Activated T-cell treated with anti-CD3 and anti-CD28 coated beads for 48 hours (primary cell): ENCODE measurements around the gene AP2B1.
A peak's percentile ranks its signal among the peaks of the same experiment; 100 is the strongest.

ENCODE experiments used
- DNase-seq: peaks from one replicate; pipeline ENCODE4 v3.0.0-alpha.2; 2020; ENCODE audit warnings: low read depth

The AP2B1 gene

GRCh38 chr17:35730400-35731005 is 143.4 kb downstream of the AP2B1 start:
- DNase-seq, result no peak

- DNase-seq, result peak; percentile 48
Measured at GRCh38 chr17:35731239-35731916, 144.3 kb downstream of the AP2B1 start, which contains the start of gene RASL10B. RASL10B (plus strand) TSS chr17:35731639; CDS start chr17:35735185, 3,546 bp downstream.

GRCh38 chr17:35731917-35732805 is 145.0 kb downstream of the AP2B1 start:
- no peak for DNase-seq

DNA sequence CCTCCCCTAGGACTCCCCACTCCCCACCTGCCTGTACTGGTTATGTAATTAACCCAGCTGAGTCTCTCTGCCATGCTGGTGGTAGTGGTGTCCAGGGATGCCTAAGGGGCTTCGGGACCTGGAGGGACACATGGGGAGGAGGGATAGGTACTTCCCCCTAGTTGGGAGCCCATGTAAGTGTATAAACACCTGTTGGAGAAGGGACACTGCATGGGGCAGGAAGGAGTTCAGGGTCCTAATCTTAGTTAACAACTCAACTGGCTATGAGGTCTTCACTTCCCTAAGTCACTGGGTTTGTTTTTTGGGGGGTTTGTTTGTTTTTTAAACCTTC is 145.6 kb downstream of the AP2B1 start:
- DNase-seq, result no peak

DNA sequence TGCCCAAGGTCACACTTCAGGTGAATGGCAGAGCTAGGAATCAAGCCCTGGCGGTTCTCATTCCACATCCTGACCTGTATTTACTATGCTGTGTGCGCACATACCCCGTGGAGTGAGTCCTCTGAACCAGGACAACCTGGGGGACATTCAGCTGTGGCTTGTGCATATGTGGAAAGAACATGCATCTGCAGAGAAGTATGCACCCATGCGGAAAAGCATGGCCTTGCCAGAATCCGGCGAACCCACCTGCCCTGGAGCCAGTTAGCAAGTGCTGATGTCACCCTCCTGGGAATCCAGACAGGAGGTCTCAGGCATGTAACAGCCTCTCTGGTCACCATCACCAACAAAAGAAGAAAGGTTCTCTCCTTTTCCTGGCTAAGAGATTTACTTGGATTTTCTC is 146.2 kb downstream of the AP2B1 start:
- DNase-seq, result no peak

GRCh38 chr17:35734396-35734795 is 147.3 kb downstream of the AP2B1 start:
- DNase-seq, result no peak

DNA sequence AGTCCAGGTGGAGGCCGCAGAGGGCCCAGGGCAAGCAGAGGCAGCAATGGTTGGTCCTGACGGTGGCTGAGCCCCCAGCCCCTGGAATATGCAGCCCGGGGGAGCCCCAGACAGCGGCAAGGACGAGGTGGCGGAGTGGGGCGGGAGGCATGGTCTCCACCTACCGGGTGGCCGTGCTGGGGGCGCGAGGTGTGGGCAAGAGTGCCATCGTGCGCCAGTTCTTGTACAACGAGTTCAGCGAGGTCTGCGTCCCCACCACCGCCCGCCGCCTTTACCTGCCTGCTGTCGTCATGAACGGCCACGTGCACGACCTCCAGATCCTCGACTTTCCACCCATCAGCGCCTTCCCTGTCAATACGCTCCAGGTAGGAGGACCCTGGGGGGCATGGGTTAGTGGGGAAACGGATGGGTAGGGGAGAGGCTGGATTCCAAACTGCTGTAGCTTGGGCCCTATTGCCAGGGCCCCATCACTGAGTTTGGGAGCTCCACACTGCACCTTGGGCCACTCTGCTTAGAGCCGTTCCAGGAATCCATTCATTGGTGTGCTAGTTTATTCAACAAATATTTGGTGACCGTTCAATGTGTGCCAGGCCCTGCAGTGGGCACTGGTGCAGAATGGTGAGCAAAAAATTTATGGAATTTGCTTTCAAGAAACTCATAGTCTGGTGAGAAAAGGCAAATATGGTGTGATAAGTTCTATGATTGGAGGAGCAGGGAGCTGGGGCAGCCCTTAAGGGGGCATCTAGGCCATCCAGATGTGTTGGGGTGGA is 148.1 kb downstream of the AP2B1 start:
- DNase-seq, result no peak

DNA sequence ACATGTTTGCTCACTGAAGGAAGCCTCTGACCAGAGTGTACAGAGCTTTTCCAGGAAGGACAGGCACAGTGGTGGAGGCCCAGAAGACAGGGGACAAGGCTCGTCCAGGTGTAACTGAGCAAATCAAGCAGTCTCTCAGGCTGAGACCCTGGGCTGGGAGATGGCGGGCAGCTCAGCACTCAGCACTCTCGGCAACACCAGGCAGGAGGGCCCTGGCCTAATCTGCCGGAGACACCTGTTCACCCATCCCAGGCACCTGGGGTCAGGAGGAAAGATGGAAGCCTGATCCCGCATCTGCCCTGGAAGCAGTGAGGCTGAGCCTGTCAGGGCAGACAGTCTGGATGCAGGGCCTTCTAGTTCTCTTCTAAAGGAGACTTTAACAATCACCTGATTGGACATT is 149.1 kb downstream of the AP2B1 start:
- no peak for DNase-seq

- DNase-seq, result no peak
Measured at GRCh38 chr17:35738519-35739133, 151.5 kb downstream of the AP2B1 start.

DNA sequence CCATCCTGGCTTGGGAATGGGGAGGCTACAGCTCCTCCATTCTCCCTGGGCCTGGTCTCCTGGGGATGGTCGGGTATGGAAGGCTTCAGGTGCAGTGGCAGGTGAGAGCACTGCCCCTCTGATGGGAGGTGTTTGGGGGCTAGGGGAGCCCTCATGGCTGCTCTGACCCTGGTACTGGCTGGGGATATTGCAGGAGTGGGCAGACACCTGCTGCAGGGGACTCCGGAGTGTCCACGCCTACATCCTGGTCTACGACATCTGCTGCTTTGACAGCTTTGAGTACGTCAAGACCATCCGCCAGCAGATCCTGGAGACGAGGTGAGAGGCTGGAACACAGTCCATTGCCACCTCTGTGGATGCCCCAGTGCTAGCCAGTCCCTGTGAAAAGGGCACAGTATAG is 153.1 kb downstream of the AP2B1 start:
- DNase-seq, result no peak

GRCh38 chr17:35740997-35741931 is 154.1 kb downstream of the AP2B1 start:
- peak; percentile 36 for DNase-seq

DNA sequence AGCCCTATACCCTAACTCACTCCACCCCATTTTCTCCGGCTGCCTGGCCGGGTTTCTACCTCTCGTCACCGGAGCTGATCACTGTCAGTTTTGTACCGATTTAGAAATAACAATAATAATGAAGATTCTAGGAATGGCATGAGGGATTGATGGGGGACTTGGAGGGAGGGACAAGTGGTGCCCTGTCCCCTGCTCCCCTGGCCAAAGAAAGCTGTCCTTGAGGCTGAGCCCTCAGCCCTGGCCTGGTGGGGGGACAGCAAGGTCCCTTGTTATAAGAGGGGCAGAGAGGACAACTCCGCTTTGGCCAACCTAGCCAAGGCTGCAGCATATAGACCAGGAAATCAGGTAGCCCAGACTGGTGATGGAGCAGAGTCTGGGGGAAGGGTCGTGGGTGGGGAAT is 155.4 kb downstream of the AP2B1 start:
- no peak for DNase-seq

- no peak for DNase-seq
Measured at GRCh38 chr17:35742896-35743477, 155.9 kb downstream of the AP2B1 start.

DNA sequence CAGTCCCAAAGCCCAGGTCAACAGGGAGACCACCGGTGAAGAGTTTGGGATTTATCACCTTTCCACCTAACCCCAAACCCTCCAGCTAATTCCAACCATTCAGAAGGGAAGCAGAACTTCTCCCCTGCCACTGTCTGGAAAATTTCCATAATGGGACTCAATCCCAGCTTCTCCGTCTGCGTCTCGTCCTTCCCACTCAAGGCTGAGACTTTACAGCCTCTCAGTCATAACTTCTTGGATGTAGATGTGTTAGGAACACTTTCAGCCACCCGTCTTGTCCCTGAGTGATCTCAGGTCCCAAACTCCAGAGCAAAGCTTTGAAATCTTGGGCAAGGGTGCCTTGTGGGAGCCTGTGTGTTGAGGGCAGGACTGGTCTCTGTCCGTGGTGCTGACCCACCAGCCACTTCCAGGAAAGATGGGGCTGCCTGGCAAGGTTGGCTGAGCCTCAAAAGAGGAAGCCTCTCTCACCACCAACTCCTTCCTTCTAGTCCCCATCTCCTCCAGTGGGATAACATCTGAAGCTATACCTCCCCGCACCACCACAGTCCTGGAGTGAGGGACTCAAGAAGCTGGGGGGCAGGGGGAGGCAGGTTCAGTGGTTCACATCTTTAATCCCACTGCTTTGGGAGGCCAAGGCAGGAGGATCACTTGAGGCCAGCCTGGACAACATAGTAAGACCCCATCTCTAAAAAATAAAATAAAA is 156.7 kb downstream of the AP2B1 start:
- DNase-seq, result no peak

DNA sequence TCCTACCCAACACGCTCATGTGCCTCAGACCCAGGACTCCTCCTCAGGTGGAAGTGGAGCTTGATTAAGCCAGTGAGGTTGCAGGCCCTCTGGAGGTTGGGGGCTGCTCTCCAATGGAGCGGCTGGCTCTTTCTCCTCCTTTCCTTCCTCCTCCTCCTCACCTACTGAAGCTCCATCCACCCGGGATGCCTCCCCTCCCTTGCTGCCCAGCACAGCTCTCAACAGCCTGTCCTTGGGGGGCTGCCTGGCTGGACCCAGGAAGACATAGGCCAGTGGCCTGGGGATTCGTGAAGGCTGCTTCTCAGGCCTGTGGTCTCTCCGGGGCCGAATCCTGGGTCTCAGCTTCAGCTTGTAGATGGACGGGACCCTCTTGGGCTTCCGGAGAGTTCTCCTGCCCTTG is 157.7 kb downstream of the AP2B1 start:
- DNase-seq, result no peak

DNA sequence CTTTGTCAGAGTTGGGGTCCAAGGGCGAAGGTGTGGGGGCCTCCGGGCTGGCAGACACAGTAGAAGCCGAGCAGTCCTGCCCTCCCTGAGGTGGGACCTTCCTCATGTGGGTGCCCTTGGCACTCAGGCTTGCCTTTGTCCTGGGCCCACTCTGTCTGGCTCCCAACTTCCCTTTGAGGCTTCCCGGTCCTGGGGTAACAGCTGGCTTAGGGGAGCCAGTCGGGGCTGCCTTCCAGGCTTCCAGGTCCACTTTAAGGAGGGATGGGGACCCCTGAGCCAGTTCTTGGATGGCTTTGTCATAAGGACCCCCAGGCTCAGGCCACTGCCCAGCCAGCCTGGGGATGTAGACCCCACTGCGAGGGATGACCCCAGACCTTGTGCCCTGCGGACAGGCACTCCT is 158.1 kb downstream of the AP2B1 start:
- DNase-seq, result no peak

DNA sequence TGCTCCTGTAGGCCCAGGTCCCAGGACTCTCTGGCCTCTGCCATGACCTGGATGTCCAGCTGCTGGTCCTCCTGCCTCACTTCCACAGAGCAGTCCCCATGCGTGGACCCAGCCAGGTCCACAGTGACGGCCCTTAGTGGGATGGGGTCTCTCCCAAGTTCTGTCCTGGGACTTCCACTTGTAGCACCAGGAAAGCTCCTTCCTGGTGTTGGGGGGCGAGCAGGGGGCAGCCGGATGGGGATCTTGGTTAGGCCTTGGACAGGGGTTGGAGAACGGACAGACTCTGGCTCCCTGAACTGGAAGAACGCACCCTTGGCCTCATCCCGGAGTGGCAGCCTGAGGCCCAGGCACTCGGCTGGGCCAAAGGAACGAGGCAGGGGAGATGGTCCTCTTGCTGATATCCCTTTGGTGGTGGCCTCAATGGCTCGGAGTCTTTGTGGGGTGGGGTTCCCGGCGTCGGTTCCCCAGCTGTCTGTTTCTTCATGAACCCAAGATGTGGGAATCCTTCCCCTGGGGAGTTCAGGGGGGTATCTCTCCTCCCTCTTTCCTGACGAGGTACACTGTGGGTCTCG is 158.7 kb downstream of the AP2B1 start:
- DNase-seq, result no peak

- peak; percentile 69 for DNase-seq
Measured at GRCh38 chr17:35747540-35748017, 160.5 kb downstream of the AP2B1 start.

DNA sequence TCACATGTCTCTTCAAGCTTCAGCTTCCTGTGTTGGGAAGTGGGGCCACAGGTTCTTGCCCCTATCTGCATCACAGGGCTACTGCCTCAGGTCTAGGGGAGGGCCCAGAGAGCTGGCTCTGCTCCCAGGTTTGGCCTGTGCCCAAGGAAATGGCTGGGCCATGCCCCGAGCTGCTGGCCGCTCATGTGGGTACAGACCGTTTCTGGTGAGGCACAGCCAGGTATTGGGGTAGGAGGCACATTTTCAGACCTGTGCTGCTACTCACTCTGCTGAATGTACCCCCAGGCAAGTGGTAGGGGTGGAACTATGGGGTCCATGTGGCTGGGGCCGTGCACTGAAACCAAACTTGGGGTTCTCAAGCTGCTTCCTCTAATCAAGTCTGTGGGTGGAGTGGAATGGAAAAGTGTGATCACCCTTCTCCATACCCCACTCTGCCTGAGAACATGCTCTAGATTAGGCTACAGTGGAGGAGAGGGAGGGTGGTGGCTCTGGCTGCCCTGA is 161.3 kb downstream of the AP2B1 start:
- DNase-seq, result no peak
